Activated CD4-positive, alpha-beta T cell treated with anti-CD3 and anti-CD28 coated beads, Interleukin-2, amount 10 ng/mL, durations not matched to agents 24 days and 14 days (primary cell): ENCODE data around the gene PYDC1. TPM values are rescaled to one million over a fixed set of nuclear protein-coding genes. Genes with fewer than 3 reads are reported as not detected.

Source experiments
- DNase-seq: peaks from one replicate; pipeline ENCODE4 v3.0.0; 2022
- H3K27ac Mint-ChIP-seq: one replicate; pipeline ENCODE4 v1.8.0; 2022; ENCODE audit warnings: mild to moderate bottlenecking, mixed read lengths
- H3K27me3 Mint-ChIP-seq: one replicate; pipeline ENCODE4 v1.8.0; 2022; ENCODE audit warnings: mixed read lengths
- H3K36me3 Mint-ChIP-seq: one replicate; pipeline ENCODE4 v1.8.0; 2022; ENCODE audit warnings: low read depth, mild to moderate bottlenecking, mixed read lengths
- H3K4me1 Mint-ChIP-seq: one replicate; pipeline ENCODE4 v1.8.0; 2021; ENCODE audit warnings: mixed read lengths
- H3K4me3 Mint-ChIP-seq: one replicate; pipeline ENCODE4 v1.8.0; 2022; ENCODE audit warnings: mild to moderate bottlenecking, moderate library complexity, mixed read lengths
- H3K9me3 Mint-ChIP-seq: one replicate; pipeline ENCODE4 v1.8.0; 2021; ENCODE audit warnings: mixed read lengths
- intact Hi-C: fragments of 100-400 bp; cut with micrococcal nuclease; formaldehyde crosslinking; loops from one replicate; pipeline ENCODE4 v1.15.1; 2023
- total RNA-seq: library from RNA; stranded (reverse); gene quantifications from 2 replicates; pipeline ENCODE4 v1.2.3, GENCODE V29; 2022

PYDC1 gene
- total RNA-seq, 1 donor from 2014 or later = not detected

DNA sequence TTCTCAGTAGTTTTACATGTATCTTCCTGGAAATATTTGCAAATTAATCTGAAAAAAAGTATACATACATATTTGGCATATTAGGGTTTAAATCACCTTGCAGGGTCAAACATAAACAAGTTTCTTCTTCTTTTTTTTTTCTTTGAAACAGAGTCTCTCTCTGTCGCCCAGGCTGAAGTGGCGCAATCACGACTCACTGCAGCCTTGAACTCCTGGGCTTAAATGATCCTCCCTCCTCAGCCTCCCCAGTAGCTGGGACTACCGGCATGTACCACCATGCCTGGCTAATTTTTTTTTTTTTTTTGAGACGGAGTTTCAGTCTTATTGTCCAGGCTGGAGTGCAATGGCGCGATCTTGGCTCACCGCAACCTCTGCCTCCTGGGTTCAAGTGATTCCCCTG, 49.6 kb downstream of the PYDC1 start:
- peaks cover 2% of the 10 kb centered on the region for H3K27me3 Mint-ChIP-seq

More for the DNA sequence above, 49.6 kb downstream of the PYDC1 start:
- Mint-ChIP-seq H3K36me3 (no peaks in the 10 kb centered on the region), H3K4me1 (peaks cover 2% of the 10 kb centered on the region), H3K27ac (no peak overlapping the region), H3K4me3 (no peak overlapping the region), H3K9me3 (no peaks in the 10 kb centered on the region)
- intact Hi-C loops = no loop called here
- DNase-seq = no peak

Other genes with a start within 250 kb of the PYDC1 start
- gene HSD3B7, start 231.9 kb downstream of the PYDC1 start, total RNA-seq = 2.9 and 3.2 TPM in 2 replicates
- 0.75 and 0.78 TPM in 2 replicates for gene STX1B, start 206.5 kb downstream of the PYDC1 start, total RNA-seq
- 49.1 and 54.8 TPM in 2 replicates for gene STX4, start 183.6 kb downstream of the PYDC1 start, total RNA-seq
- 15.6 and 15.9 TPM in 2 replicates for gene ZNF668, start 142.9 kb downstream of the PYDC1 start, total RNA-seq
- 21.1 and 23.3 TPM in 2 replicates for gene ZNF646, start 142.7 kb downstream of the PYDC1 start, total RNA-seq
- 4.3 and 4.8 TPM in 2 replicates for gene PRSS53, start 128.2 kb downstream of the PYDC1 start, total RNA-seq
- gene VKORC1, start 122.3 kb downstream of the PYDC1 start, total RNA-seq = 56.2 and 59.1 TPM in 2 replicates
- gene BCKDK, start 108.7 kb downstream of the PYDC1 start, total RNA-seq = 44.3 and 44.9 TPM in 2 replicates
- 56.9 and 63.3 TPM in 2 replicates for gene KAT8, start 99.5 kb downstream of the PYDC1 start, total RNA-seq
- gene PRSS8, start 81.4 kb downstream of the PYDC1 start, total RNA-seq = not detected in 2 replicates
- 0.33 and 0.59 TPM in 2 replicates for gene PRSS36, start 67.1 kb downstream of the PYDC1 start, total RNA-seq
- 936 and 955 TPM in 2 replicates for gene FUS, start 37.0 kb downstream of the PYDC1 start, total RNA-seq
- gene PYCARD, start 14.4 kb downstream of the PYDC1 start, total RNA-seq = 15.6 and 17.1 TPM in 2 replicates
- gene TRIM72, start 3.0 kb downstream of the PYDC1 start, total RNA-seq = 0.05 and 0.09 TPM in 2 replicates
- 16.8 and 18.2 TPM in 2 replicates for gene ITGAM, start 42.8 kb upstream of the PYDC1 start, total RNA-seq
- gene ITGAX, start 138.0 kb upstream of the PYDC1 start, total RNA-seq = 44.3 and 45.9 TPM in 2 replicates
- not detected in 2 replicates for gene ITGAD, start 176.2 kb upstream of the PYDC1 start, total RNA-seq
- not detected in 2 replicates for gene COX6A2, start 211.2 kb upstream of the PYDC1 start, total RNA-seq
- 0.09 and 0.16 TPM in 2 replicates for gene ZNF843, start 225.7 kb upstream of the PYDC1 start, total RNA-seq
- gene ARMC5, start 242.4 kb upstream of the PYDC1 start, total RNA-seq = 9.9 and 10.5 TPM in 2 replicates